ENCODE measurements around the gene CLDN9. TPM values are rescaled to one million over a fixed set of nuclear protein-coding genes. Genes with fewer than 3 reads are reported as not detected.

The CLDN9 gene
- total and polyA plus RNA-seq, 7 donors = 0.28 TPM; not detected in 6

- WGBS, 2 donors = 59 to 68% methylated on average over 33 of the region's 33 CpGs
- no peak for DNase-seq
- intact Hi-C loops (cut with DNase I) = loop anchor here (2.0 kb wide), 1 partner anchor 15 kb away; no protein-coding TSS in a partner anchor
- Histone ChIP-seq H3K9me3 (no peaks in the 10 kb centered on the region), H3K27me3 (peaks cover 55 to 81% (median 73%) of the 10 kb centered on the region in 3 donors), H3K4me1 (peaks cover 0 to 67% (median 58%) of the 10 kb centered on the region in 4 donors), H3K27ac (no peak overlapping the region), H3K36me3 (no peaks in the 10 kb centered on the region), H3K4me3 (no peak overlapping the region)
- no peak for TF ChIP-seq POLR2AphosphoS5 (IDR thresholded peaks at IDR 0.05)
- TF ChIP-seq POLR2A (IDR thresholded peaks at IDR 0.05) = no peak
- no peak for TF ChIP-seq EP300 (IDR thresholded peaks at IDR 0.05)
- TF ChIP-seq CTCF (IDR thresholded peaks at IDR 0.05) = no peak
Measured at GRCh38 chr16:2967721-2968161, 45.0 kb upstream of the CLDN9 start.

- intact Hi-C loops (cut with DNase I) = loop anchor here (2.0 kb wide), 1 partner anchor 14 kb away; no protein-coding TSS in a partner anchor
- H3K4me3 ChIP-seq = peak overlapping the region in 3 of 4 donors; percentile 48 to 82 (median 69)
- DNase-seq = no peak
- TF ChIP-seq CTCF (IDR thresholded peaks at IDR 0.05) (no peak), POLR2A (IDR thresholded peaks at IDR 0.05) (no peak), POLR2AphosphoS5 (IDR thresholded peaks at IDR 0.05) (no peak), EP300 (IDR thresholded peaks at IDR 0.05) (no peak)
- H3K4me1 ChIP-seq = peaks cover 0 to 61% (median 52%) of the 10 kb centered on the region in 4 donors
- no peaks in the 10 kb centered on the region for H3K36me3 ChIP-seq
- no peak overlapping the region for H3K27ac ChIP-seq
- H3K27me3 ChIP-seq = peaks cover 49 to 74% (median 66%) of the 10 kb centered on the region in 3 donors
- no peaks in the 10 kb centered on the region for H3K9me3 ChIP-seq
- 4 to 15% methylated on average over 18 of the region's 18 CpGs for whole genome bisulfite sequencing, 2 donors
Measured at GRCh38 chr16:2968368-2968737, 44.4 kb upstream of the CLDN9 start.

GRCh38 chr16:2968738-2969544, 43.8 kb upstream of the CLDN9 start, which contains the start of gene PAQR4:
Gene PAQR4, plus strand, starts transcription at chr16:2969348. Its CDS starts 327 bp downstream, at chr16:2969675.
- intact Hi-C loops (cut with DNase I) = loop anchor here (2.0 kb wide), 1 partner anchor 14 kb away; no protein-coding TSS in a partner anchor

More at GRCh38 chr16:2968738-2969544, 43.8 kb upstream of the CLDN9 start, which contains the start of gene PAQR4:
- H3K4me3 ChIP-seq = peak within 1 kb of the TSS; percentile 33 to 82 (median 58)
- no peaks in the 10 kb centered on the region for H3K9me3 ChIP-seq
- H3K27me3 ChIP-seq = peaks cover 43 to 69% (median 61%) of the 10 kb centered on the region in 3 donors
- H3K27ac ChIP-seq = peak within 1 kb of the TSS; percentile 26 to 51 (median 37)
- peaks cover 0 to 55% (median 46%) of the 10 kb centered on the region in 4 donors for H3K4me1 ChIP-seq
- TF ChIP-seq POLR2A (IDR thresholded peaks at IDR 0.05) (no peak), POLR2AphosphoS5 (IDR thresholded peaks at IDR 0.05) (no peak), EP300 (IDR thresholded peaks at IDR 0.05) (no peak), CTCF (IDR thresholded peaks at IDR 0.05) (no peak)
- WGBS, 2 donors = 0 to 1% methylated on average over 98 of the region's 98 CpGs
- peak; percentile 89 for DNase-seq
- H3K36me3 ChIP-seq = no peaks in the 10 kb centered on the region

All from sigmoid colon (tissue), 7 donors.